Astrocyte of the cerebellum (primary cell): ENCODE measurements around the gene MARCO.

ENCODE experiments used
- DNase-seq: peaks from one replicate; pipeline ENCODE4 v3.0.0-alpha.2; 2011; ENCODE audit warnings: low read depth
- H3K4me3 ChIP-seq: 2 replicates; pipeline ENCODE4 v1.5.1; 2011; ENCODE audit warnings: mild to moderate bottlenecking, low read depth, low read length, moderate library complexity
- CTCF ChIP-seq: IDR thresholded peaks from 2 replicates; pipeline ENCODE4 v1.5.1; 2012; ENCODE audit warnings: low read length, low read depth, moderate library complexity, mild to moderate bottlenecking; ENCODE audit errors: missing control alignments
- in situ Hi-C: cut with HindIII; loops from 2 replicates; pipeline ENCODE4 v1.10.0; 2017; ENCODE audit warnings: low sequenced_read_pairs

The MARCO gene

GRCh38 chr2:118906186-118906585 is 35.8 kb upstream of the MARCO start:
- TF ChIP-seq CTCF: no peak
- no peak for DNase-seq
- H3K4me3 ChIP-seq: no peak overlapping the region
- in situ Hi-C loops: no loop called here

GRCh38 chr2:118907759-118908158 is 34.2 kb upstream of the MARCO start:
- no peak for TF ChIP-seq CTCF
- DNase-seq: no peak
- in situ Hi-C loops: no loop called here
- no peak overlapping the region for H3K4me3 ChIP-seq

GRCh38 chr2:118909191-118909590 is 32.8 kb upstream of the MARCO start:
- no peak overlapping the region for H3K4me3 ChIP-seq
- no peak for DNase-seq
- in situ Hi-C loops: no loop called here
- no peak for TF ChIP-seq CTCF

- in situ Hi-C loops: no loop called here
- no peak for TF ChIP-seq CTCF
- H3K4me3 ChIP-seq: no peak overlapping the region
- no peak for DNase-seq
Observed at GRCh38 chr2:118911166-118911856, 30.7 kb upstream of the MARCO start.

- TF ChIP-seq CTCF: no peak
- no peak overlapping the region for H3K4me3 ChIP-seq
- DNase-seq: no peak
- in situ Hi-C loops: no loop called here
Observed at GRCh38 chr2:118911936-118912335, 30.1 kb upstream of the MARCO start.

- no peak for DNase-seq
- in situ Hi-C loops: no loop called here
- TF ChIP-seq CTCF: no peak
- no peak overlapping the region for H3K4me3 ChIP-seq
Observed at GRCh38 chr2:118913131-118913802, 28.7 kb upstream of the MARCO start.
